Fibroblast of lung (primary cell): ENCODE results near the gene MKRN1.
"Not testable (repeated sequence)": the region's sequence is repeated elsewhere in the genome, so short reads cannot be mapped to it uniquely, and the experiment has no call there.

ENCODE experiments used
- CTCF ChIP-seq, 2 donors: IDR thresholded peaks in 1 of 2; conservative IDR thresholded peaks in 1 of 2; 1 replicate in 1 of 2; 2 replicates in 1 of 2; pipeline ENCODE4 v1.5.1; 2011 to 2012; ENCODE audit warnings: low read length in 2 of 2, control low read depth in 1 of 2, inconsistent platforms in 1 of 2, low read depth in 1 of 2, mild to moderate bottlenecking in 1 of 2
- EZH2 ChIP-seq: IDR thresholded peaks from 2 replicates; pipeline ENCODE4 v1.5.1; 2012; ENCODE audit warnings: low read length, control low read depth, mild to moderate bottlenecking; ENCODE audit errors: missing control alignments

GRCh38 chr7:140453785-140454656 is 25.3 kb downstream of the MKRN1 start:
- TF ChIP-seq EZH2; CTCF (conservative IDR thresholded peaks at IDR 0.05 in 1 of 2, IDR thresholded peaks at IDR 0.05 in 1 of 2; ENCODE audit: low read depth in 1 of 2, low read length in 2 of 2): not testable (repeated sequence)
